ENCODE results near the gene RNASEH2A.
"Not testable (repeated sequence)": the region's sequence is repeated elsewhere in the genome, so short reads cannot be mapped to it uniquely, and the experiment has no call there.

Gene RNASEH2A

DNA sequence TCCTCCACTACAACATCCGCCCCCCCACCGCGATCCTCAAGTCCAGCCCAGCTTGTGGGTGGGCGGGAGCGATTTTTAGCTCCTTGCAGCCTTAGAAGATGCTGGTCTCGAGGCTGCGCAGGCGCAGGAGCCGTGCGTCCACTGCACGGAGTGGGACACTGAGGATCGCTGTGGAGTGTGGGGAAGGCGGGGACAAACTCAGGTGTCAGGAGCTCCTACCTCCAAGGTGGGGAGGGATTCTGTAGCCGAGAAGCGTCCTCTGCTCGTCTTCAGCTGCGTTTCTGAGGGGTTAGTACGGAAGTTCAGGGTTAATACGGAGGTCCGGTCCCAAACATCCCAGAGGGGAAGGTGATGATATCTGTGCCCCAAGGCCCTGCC is 28.2 kb downstream of the RNASEH2A start, which contains the start of gene RTBDN:
TSS of gene RTBDN (minus strand) at position 14 of the 378 bp plus-strand sequence. CDS start 4,600 bp downstream, outside the sequence.
- DNase-seq, result no peak

GRCh38 chr19:12834976-12835757 is 28.8 kb downstream of the RNASEH2A start:
- DNase-seq, result peak; percentile 37

- DNase-seq, result no peak
These were observed 30.1 kb downstream of the RNASEH2A start for GRCh38 chr19:12836529-12836863.

DNA sequence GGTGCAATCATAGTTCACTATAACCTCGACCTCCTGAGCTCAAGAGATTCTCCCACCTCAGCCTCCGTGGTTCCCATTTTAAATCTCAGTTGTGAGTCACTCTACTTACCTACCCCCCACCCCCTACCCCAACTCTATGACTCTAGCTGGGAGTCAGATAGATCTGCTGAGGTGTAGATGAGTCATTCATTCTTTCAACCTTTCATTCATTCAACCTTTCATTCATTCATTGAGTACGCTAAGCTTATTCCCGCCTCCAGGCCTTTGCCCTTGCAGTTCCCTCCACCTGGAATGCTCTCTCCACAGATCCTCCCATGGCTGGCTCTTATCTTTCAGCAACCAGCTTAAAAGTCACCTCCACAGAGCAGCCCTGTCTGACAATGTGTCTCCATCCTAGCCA is 30.8 kb downstream of the RNASEH2A start:
- DNase-seq, result no peak

DNA sequence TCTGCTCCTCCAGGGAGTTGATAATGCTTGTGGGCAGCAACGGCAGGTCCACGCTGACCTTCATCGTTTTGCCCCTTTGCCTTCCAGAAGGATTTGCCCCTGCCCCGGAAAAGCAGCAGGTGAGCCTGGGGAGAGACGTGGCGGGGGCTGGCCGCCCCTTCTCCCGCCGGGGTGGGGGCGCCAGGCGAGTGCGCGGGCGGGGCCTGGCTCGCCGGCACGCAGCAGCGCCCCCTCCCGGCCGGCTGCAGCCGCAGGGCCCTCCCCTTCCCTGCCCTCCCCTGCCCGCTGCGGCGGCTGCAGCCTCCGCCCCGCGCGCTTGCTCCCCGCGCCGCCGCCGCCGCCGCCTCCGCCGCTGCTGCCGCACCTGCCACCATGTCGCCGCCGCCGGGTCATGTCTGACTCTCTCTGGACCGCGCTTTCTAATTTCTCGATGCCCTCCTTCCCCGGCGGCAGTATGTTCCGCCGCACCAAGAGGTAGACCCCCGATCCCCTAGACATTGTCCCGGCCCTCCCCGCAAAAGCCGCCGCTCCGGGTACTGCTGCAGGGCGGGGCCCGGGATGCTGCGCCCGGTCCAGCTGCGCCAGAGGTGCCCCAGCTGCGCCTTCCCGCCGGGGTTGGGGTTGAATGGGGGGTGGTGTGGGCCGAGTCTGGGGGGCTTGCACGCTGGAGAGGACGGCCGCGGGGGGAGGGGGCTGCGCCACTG is 31.9 kb downstream of the RNASEH2A start, which contains the start of gene MAST1:
TSS of gene MAST1 (plus strand) at position 334 of the 704 bp plus-strand sequence. CDS start at position 392, 58 bp downstream.
- peak; percentile 52 for DNase-seq

DNA sequence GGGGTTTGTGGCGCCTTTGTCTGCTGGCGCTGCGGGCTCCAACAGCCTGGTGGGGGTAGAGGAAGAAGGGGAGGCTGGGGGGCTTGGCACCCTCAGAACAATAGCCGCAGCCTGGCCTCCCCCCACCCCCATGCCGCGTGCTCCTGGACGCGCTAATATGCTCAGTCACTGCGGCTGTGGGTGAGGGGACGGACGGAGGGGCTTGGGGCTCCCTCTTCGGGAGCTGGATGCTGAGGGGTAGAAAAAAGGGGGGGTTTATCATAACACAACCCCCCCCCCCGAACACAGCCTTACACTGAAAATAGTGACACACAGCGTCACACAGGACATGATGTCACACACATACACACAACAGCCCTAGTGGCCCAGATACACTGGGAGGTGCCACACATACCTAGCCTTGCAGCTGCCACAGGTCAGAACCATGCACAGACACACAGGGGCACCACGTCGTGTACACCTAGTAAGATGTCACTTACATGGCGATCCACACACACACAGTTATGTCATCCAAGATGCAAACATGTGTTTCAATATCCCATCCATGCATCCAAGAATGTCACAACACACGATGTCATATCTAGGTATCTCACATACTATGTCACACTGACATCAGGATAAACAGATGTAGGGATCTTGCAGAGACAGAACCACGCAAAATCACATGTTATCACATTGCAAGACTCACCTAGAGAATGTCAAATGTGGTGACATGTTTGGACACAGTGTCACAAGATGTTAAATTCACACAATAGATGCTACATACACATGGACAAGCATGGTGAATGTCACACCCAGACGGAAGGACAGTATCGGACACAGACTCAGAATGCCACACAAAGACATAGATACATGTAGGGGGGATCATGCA is 32.7 kb downstream of the RNASEH2A start:
- DNase-seq, result peak; percentile 33

GRCh38 chr19:12840091-12841079 is 34.0 kb downstream of the RNASEH2A start:
- DNase-seq, result peak; percentile 48

- no peak for DNase-seq
These were observed 34.7 kb downstream of the RNASEH2A start for GRCh38 chr19:12841094-12841493.

GRCh38 chr19:12842511-12842910 is 36.1 kb downstream of the RNASEH2A start:
- no peak for DNase-seq

DNA sequence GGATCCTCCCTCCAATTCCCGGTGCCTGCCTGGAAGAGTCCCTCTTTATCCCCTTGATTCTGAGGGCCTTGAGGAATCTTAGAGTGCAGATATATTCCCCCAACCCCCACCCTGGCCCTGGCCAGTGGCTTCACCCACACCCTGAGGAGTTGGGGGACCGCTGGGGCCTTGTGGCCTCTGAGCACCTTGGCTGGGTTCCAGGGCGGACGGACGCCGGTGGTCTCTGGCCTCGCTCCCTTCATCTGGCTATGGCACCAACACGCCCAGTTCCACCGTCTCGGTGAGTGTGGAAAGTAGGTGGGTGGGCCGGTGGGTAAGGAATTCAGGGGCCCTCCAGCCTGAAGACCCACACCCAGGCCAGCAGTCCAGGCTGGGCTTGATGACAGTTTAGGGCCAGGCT is 36.9 kb downstream of the RNASEH2A start:
- DNase-seq, result no peak

DNA sequence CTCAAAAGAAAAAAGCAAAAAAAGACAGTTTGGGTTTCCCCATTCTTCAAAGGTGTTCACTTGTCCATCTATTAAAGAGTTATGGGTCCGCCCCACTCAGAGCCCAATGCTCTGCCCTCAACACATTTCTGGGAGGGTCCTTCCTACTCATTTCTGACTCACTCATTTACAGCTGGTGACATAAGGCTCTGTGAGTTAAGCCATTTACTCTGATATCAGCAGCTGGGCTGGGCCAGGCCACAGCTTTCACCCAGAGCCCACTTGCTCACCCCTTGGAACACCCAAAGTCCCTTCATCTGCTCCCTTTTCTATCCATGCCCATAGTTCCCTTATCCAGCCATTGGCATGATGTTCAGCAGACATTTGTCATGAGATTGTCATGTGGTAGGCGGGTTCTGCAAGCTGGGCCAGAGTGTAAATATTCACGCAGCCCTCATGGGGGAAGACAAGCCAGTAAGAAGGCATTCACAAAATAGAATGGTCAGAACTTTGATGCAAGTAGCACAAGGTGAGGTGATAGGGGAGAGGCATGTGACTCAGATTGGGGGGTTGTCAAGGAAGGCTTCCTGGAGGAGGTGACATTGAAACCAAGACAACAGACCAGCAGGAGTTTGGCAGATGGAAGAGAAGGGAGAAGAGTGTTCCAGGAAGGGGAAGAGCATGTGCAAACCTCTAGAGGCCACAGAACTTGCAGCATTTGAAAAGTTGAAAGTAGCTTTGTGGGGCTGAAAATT is 37.8 kb downstream of the RNASEH2A start:
- DNase-seq, result no peak

GRCh38 chr19:12846613-12847012 is 40.2 kb downstream of the RNASEH2A start:
- not testable (repeated sequence) for DNase-seq

GRCh38 chr19:12847159-12848139 is 41.1 kb downstream of the RNASEH2A start:
- peak; percentile 82 for DNase-seq

GRCh38 chr19:12856653-12857052 is 50.3 kb downstream of the RNASEH2A start:
- DNase-seq, result no peak

DNA sequence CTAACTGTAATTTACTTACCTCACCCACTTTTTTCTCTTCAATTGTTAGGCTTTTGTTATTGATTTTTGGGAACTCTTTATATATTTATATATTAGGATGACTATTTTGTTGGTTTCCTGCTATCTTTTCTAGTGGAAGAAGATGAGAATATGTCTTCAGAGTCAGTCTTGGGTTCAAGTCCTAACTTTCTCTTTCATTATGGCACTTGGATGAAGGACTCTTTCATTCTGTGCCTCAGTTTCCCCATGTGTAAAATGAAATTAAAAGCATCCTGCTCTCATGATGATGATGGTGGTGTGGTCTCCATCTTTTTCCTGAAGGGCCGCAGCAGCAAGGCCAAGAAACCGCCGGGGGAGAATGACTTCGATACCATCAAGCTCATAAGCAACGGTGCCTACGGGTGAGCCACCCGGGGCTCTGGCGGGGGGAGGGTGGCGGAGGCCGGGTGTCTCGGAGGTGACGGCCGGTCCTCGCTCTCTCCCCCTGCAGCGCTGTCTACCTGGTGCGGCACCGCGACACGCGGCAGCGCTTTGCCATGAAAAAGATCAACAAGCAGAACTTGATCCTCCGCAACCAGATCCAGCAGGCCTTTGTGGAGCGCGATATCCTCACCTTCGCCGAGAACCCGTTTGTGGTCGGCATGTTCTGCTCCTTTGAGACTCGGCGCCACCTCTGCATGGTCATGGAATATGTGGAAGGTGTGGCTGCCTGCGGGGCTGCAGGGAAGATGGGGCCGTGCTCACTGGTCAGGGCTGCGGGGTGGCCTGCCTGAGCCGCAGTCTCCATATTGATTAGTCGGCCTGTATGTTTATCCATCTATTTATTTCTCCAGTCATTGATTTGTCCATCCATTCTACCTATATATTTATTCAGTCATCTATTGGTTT is 51.9 kb downstream of the RNASEH2A start:
- DNase-seq, result no peak

GRCh38 chr19:12859546-12859945 is 53.2 kb downstream of the RNASEH2A start:
- DNase-seq, result no peak

All from CD4-positive, alpha-beta T cell treated with Interleukin-10 for 1 hour (primary cell).